Cardiac fibroblast (primary cell): Measurements from ENCODE around the gene SPATA12.

ENCODE experiments used
- DNase-seq, 2 donors: peaks; one replicate each; pipeline versions ENCODE4 v3.0.0 to v3.0.0-alpha.2; 2010; ENCODE audit warnings: low read depth in 2 of 2
- H3K4me3 ChIP-seq, 2 donors: replicated peaks in 1 of 2; 1 replicate in 1 of 2; 2 replicates in 1 of 2; pipeline ENCODE4 v1.5.1; 2011; ENCODE audit warnings: low read depth in 2 of 2, low read length in 2 of 2, mild to moderate bottlenecking in 2 of 2, moderate library complexity in 1 of 2
- CTCF ChIP-seq: IDR thresholded peaks from one replicate; pipeline ENCODE4 v1.5.1; 2011; ENCODE audit warnings: low read depth, mild to moderate bottlenecking, low read length, inconsistent platforms

Gene SPATA12

DNA sequence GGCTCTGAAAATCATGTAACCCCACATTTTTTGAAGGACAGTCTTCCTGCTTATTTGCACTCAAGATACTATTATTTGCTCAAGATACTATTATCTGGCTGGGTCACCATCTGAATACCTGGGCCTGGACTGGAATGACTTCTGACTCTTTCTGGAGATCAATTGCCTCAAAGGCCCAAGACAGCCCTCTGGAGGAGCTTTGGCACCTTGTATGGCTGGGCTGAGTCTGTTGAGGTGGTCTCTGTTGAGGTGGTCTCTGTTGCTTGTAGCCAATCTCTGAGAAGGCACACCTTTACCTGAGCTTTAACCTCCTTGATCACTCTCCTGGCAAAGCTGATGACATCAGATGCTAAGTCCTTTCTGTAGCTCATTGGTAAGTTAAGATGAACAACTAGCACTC lies 33.0 kb downstream of the SPATA12 start:
- no peak for TF ChIP-seq CTCF

GRCh38 chr3:57093971-57094535 lies 33.6 kb downstream of the SPATA12 start:
- TF ChIP-seq CTCF: no peak
- H3K4me3 ChIP-seq: no peak overlapping the region
- DNase-seq: no peak

More for the DNA sequence above, 33.0 kb downstream of the SPATA12 start:
- no peak for DNase-seq
- no peak overlapping the region for H3K4me3 ChIP-seq

DNA sequence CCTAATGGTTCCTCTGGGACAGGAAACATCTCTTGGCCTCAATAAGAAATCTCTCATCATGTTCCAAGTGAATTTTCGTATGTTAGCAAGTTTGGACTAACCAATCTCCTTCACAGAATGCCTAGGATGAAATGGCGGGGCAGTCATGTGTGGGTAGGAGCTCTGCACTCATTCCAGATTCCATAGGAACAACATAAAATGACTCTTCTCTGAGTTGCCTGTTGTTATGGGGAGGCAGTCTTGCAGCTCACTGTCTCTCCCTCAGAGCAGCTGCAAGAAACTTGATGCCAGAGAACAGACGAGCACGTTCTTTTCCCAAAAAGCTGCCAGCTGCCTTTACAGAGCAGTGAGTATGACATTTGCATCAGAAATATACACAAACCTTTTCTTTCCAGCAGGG lies 34.1 kb downstream of the SPATA12 start:
- TF ChIP-seq CTCF: no peak
- no peak overlapping the region for H3K4me3 ChIP-seq
- peak; percentile 18 to 37 for DNase-seq

DNA sequence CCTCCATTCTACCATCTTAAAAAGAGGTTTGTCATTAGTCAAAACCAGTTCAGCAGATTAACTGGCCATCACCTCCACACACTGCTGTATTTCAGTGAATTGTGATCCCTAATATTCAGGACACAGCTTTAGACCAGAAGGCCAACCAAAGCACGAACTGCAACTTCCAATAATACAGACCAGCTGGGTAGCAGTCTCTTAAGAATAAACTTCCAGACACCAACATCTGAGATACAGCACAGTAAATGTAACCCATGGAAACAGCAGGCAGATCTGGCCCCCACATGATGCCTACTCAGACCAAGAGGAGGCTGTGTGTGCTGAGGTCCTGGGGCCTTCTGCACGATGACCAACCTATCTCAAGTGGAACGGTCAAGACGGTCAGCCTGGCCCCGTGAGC lies 34.9 kb downstream of the SPATA12 start:
- DNase-seq: no peak
- no peak overlapping the region for H3K4me3 ChIP-seq
- no peak for TF ChIP-seq CTCF

GRCh38 chr3:57097536-57097935 lies 37.1 kb downstream of the SPATA12 start:
- no peak overlapping the region for H3K4me3 ChIP-seq
- no peak for TF ChIP-seq CTCF
- no peak for DNase-seq

- no peak overlapping the region for H3K4me3 ChIP-seq
- DNase-seq: no peak
- no peak for TF ChIP-seq CTCF
These were observed 38.2 kb downstream of the SPATA12 start for GRCh38 chr3:57098418-57099310.
